NB4 (cell line): ENCODE data around the gene ARHGAP11A.

Experiments
- DNase-seq: peaks from one replicate; pipeline ENCODE4 v3.0.0; 2010; ENCODE audit warnings: low read depth
- H3K4me3 ChIP-seq: one replicate; pipeline ENCODE4 v1.5.1; 2011; ENCODE audit warnings: mild to moderate bottlenecking, low read depth, low read length, moderate library complexity
- MYC ChIP-seq: IDR thresholded peaks from 2 replicates; pipeline ENCODE4 v1.6.1; 2011; ENCODE audit warnings: low read depth, low read length
- POLR2A ChIP-seq: IDR thresholded peaks from 2 replicates; pipeline ENCODE4 v1.6.1; 2011; ENCODE audit warnings: mild to moderate bottlenecking; ENCODE audit not compliant: insufficient read length; ENCODE audit errors: extremely low read depth
- TF ChIP-seq, protein P1 (sequence below): IDR thresholded peaks from one replicate; pipeline ENCODE4 v1.5.1; 2012; ENCODE audit warnings: low read depth, low read length
- TF ChIP-seq, protein P2 (sequence below): IDR thresholded peaks from 2 replicates; pipeline ENCODE4 v1.6.1; 2011; ENCODE audit warnings: low read depth, low read length

The ARHGAP11A gene

DNA sequence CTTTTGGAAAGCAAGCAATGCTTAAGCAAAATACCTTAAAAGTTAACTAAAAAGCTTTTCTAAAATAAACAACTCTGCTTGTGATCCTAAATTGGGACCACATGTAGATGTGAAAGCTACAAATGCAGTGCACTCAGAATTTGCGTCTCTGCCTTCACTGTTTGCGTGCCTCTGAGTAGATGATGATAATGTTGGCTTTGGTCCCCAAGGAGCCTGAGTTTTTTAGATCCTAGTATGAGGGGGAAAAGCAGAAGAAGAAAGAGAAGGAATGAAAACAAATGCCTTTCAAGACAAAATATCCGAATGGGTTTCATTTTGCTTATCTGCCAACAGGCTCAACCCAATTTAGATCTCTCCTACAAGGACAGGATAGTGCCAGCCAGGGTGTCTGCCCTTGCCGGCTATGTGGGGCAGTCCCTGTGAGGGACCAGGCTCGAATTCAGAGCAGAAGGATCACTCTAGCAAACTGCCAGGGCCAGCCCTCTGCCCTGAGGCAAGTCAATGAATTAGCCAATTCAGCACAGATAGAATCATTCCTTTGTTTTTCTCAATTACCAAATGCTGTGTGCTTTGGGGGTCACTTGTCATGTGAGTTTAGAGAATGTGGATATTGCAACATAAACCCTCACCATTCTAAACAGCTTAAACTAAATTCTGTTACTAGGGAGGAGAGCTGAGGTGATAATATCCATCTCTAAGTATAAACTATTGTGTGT lies 54.8 kb downstream of the ARHGAP11A start:
- no peak for TF ChIP-seq POLR2A
- TF ChIP-seq MYC: no peak
- TF ChIP-seq, protein P1, sequence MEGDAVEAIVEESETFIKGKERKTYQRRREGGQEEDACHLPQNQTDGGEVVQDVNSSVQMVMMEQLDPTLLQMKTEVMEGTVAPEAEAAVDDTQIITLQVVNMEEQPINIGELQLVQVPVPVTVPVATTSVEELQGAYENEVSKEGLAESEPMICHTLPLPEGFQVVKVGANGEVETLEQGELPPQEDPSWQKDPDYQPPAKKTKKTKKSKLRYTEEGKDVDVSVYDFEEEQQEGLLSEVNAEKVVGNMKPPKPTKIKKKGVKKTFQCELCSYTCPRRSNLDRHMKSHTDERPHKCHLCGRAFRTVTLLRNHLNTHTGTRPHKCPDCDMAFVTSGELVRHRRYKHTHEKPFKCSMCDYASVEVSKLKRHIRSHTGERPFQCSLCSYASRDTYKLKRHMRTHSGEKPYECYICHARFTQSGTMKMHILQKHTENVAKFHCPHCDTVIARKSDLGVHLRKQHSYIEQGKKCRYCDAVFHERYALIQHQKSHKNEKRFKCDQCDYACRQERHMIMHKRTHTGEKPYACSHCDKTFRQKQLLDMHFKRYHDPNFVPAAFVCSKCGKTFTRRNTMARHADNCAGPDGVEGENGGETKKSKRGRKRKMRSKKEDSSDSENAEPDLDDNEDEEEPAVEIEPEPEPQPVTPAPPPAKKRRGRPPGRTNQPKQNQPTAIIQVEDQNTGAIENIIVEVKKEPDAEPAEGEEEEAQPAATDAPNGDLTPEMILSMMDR: no peak
- TF ChIP-seq, protein P2, sequence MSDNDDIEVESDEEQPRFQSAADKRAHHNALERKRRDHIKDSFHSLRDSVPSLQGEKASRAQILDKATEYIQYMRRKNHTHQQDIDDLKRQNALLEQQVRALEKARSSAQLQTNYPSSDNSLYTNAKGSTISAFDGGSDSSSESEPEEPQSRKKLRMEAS: no peak
- no peak overlapping the region for H3K4me3 ChIP-seq
- DNase-seq: no peak

DNA sequence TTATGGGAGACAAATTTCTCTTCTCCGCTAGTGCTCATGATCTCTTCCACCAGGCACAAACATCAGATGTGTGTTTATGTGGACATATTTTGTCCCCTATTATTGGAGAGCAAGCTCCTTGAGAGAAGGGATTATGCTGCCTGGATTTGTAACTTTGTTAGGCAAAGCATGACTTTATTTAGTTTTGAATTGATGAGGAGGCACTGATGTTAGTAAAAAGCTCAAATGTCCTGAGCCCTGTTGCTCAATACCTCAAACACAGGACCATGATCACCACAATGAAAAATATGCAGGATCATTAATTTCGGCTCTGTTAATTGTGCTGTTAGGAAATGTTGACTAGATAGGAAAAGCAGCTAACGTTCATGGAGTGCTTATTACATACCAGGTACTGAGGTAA lies 55.3 kb downstream of the ARHGAP11A start:
- DNase-seq: no peak
- TF ChIP-seq POLR2A (no peak), MYC (no peak)
- TF ChIP-seq, protein P1: no peak
- TF ChIP-seq, protein P2: no peak
- no peak overlapping the region for H3K4me3 ChIP-seq

DNA sequence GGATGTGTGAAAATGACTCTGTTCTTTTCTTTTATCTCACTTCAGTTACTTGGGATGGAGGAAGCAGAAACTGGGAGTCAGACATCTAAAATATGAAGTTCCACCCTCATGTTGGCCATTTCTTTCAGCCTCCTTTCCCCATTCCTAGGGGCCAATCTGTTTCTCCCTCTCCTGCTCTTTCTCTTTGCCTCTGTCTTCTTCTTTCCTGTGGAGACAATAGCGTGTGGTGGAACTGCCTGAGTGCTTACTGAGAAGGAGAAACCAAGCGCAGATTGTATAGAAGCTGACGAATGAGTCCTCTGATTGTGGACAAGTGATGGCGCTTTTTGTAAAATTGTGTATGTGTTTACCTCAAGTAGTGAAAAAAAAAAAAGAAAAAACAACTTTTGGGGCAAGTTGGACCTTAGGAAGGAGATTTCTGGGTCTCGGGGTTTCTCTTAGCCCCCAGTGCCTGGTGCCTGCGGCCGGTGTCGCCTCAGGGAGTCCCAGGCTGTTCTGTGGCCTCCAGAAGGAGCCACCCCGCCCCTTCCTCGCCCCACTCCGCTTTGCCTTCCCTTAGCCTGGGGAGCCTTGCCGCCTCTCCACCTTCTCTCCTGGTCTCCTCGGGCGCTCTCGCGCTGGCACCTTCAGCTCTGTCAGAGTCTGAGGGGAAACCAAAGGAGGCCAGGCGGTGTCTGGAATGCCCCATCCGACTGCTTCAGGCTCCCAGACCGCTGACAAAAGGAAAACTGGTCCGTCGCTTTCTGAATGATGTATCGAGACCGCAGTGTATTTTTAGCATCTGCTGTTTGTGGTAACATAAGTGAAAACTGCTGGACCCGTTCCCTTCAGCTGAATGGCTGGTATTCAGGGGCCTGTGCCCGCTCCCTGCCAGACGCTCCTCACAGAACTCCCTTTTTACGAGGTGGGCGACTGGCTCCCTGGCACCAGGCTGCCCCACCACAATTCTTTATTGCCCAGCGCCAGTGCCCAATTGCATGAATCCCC lies 56.3 kb downstream of the ARHGAP11A start:
- TF ChIP-seq POLR2A: no peak
- no peak for TF ChIP-seq MYC
- TF ChIP-seq, protein P2: no peak
- DNase-seq: no peak
- no peak overlapping the region for H3K4me3 ChIP-seq

DNA sequence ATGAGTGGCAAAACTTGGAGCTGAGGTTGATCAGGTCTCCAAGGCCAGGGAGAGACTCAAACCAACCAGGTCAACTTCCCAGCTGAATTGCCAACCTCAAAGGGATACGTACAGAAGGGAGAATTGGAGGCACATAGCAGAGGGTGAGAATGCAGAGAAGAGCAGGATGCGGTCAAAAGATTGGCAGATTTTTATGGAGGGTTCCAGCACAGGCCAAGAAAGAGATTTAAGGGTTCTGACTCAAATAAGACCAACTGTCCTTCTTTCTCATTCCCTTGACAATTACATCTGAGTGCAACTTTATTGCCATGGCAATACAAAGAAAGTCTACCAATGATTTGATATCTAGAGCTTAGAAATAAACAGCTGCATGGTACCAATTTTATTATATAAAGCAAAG lies 59.4 kb downstream of the ARHGAP11A start:
- TF ChIP-seq, protein P1: no peak
- TF ChIP-seq MYC (no peak), POLR2A (no peak)
- TF ChIP-seq, protein P2: no peak
- DNase-seq: no peak
- H3K4me3 ChIP-seq: no peak overlapping the region

DNA sequence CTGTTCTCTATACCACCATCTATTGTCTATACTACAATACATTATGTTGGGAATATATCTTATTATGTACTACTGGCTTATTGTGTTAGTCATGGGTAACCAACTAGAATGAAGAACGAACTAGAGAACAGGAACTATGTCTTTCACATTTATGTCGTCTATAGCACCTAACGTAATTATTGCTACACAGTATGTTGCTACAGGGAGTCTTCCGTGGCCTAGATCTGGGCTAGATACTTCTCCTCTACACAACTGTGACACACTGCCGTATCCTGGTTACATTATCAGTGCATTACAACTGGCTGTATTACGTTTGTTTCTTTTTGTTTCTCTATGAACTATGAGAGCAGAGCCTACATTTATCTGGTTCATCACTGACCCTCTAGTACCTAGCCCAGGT lies 60.2 kb downstream of the ARHGAP11A start:
- no peak overlapping the region for H3K4me3 ChIP-seq
- TF ChIP-seq POLR2A (no peak), MYC (no peak)
- TF ChIP-seq, protein P2: no peak
- TF ChIP-seq, protein P1: no peak
- no peak for DNase-seq

DNA sequence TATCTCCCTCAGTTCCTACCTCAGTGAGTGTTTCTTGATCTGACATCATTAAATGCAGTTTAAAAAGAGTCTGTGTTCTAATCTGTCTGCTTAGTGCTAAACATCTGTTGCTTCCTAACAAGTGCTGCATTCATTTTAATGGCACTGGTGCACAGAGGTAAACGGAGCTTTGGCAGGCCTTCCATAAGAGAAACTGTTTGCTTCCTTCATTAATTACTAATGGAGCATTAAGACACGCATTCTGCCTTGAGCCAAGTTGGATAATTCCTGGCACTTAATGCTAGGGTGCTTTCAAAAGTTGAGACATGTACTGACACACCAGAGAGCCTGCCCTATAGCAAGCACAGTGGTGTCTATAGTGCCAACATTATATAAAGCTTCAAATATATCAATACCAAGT lies 60.9 kb downstream of the ARHGAP11A start:
- TF ChIP-seq, protein P1: no peak
- TF ChIP-seq, protein P2: no peak
- no peak for TF ChIP-seq POLR2A
- no peak for TF ChIP-seq MYC
- no peak overlapping the region for H3K4me3 ChIP-seq
- no peak for DNase-seq
